Activated CD4-positive, alpha-beta T cell treated with anti-CD3 and anti-CD28 coated beads for 4 hours (primary cell): ENCODE results near the gene ESRP2.

Experiments
- DNase-seq, 2 donors: peaks; one replicate each; pipeline ENCODE4 v3.0.0-alpha.2; 2020

The ESRP2 gene

DNA sequence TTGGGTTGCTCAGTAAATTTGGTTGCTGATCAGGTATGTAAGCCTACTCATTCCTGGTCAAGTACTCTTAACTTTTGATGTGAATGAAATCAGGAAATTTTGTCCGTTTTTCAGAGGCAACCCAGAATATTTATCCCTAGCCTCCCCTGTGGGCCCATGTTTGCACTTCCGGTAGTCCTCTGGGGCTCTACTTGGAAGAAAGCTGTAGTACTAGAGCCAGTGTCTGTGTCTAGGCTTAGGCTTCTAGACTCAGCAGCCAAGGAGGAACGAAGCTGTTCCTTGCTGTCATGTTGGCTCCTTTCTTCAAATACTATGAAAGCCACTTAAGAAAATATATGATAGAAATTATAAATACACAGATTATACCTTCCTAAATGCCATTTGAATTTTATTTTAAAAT lies 21.2 kb downstream of the ESRP2 start:
- DNase-seq: no peak

DNA sequence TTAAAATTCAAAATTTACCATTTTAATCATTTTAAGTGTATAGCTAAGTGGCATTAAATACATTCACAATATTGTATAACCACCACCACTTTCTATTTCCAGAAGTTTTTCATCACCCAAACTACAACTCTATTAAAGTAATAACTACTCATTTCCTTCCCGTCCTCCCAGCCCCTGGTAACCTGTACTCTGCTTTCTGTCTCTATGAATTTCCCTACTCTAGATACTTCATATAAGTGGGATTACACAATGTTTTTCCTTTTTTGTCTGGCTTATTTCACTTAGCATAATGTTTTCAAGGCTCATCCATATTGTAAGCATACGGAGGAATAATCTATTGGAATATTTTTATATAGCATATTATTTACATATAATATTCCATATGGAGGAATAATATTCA lies 29.7 kb downstream of the ESRP2 start:
- DNase-seq: no peak

DNA sequence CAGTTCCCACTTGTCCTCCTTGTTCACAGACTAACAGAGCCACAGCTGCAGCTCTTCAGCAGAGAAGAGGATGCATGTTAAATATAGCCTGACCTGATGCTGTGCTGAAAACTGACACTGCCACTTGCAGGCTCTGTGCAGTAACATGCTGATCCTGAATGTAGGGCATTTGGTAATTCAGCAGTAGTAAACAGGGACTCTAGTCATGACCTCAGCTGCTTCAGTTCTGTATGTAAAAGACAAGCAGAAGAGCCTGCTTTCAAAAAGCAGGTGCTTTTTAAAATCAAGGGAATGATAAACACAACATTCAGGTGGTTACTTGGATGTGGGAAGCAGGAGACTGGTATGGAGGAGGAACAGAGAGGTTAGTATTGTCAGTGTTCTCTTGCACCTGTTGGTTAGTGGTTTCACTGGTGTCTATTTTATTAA lies 33.8 kb downstream of the ESRP2 start:
- no peak for DNase-seq

DNA sequence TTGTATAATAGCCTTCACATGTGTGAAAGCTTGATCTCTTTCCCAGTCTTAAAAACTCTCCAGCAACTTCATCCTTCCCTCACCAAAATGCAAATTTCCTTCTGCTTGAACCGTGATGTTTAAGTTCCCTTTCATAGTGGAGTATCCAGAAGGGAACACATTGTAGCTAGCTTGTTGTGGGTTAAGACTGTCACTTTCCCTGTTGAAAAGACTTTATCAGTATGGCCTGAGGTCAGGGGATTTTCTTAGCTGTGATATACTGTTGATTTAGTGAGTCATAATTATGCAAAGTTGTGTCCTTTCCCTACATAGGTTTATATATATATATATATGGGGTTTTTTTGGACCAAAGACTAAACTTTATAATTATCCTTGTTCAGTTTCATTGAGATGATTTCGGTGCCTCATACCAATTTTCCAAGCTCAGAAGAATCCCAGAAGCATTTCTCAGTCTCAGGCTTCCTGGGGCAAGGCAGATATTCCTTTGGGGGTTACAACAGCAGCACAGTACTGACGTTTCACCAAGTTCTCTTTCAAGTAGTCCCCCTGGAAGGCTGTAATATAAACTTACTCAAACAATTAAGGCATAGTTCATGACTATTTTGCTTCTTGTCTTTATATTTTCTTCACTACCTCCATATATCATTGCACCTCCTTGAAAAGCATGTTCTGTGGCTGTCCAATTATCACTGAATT lies 35.7 kb downstream of the ESRP2 start:
- no peak for DNase-seq

DNA sequence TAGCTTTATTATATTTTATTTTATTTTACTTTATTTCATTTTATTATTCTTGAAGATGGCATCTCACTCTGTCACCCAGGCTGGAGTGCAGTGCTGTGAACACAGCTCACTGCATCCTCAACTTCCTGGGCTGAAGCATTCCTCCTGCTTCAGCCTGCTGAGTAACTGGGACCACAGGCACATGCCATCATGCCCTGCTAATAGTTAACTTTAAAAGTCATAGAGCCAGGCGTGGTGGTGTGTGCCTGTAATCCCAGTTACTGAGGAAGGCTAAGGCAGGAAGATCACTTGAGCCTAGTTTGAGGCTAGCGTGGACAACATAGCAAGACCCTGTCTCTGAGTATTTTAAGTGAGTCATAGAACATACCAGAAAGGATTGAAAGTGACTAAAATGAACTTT lies 38.7 kb downstream of the ESRP2 start:
- no peak for DNase-seq

DNA sequence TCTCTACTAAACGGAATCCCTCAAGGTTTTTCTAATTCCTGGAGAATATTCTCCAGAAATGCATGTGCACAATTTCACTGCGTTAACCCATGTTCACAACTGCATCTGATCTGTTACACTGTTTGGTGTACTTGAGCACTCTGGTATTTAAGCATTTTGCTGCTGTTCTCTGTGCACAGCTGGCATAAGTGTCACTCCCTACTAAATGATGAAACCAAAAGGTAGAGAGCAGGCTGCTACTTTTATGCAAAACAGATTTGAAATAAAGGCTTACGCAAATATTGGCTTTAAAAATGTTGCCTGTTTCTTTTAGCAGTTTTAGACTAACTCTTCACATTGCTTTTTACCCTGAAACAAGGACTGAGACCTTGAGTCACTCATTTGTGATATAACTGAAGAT lies 41.7 kb downstream of the ESRP2 start:
- DNase-seq: no peak

DNA sequence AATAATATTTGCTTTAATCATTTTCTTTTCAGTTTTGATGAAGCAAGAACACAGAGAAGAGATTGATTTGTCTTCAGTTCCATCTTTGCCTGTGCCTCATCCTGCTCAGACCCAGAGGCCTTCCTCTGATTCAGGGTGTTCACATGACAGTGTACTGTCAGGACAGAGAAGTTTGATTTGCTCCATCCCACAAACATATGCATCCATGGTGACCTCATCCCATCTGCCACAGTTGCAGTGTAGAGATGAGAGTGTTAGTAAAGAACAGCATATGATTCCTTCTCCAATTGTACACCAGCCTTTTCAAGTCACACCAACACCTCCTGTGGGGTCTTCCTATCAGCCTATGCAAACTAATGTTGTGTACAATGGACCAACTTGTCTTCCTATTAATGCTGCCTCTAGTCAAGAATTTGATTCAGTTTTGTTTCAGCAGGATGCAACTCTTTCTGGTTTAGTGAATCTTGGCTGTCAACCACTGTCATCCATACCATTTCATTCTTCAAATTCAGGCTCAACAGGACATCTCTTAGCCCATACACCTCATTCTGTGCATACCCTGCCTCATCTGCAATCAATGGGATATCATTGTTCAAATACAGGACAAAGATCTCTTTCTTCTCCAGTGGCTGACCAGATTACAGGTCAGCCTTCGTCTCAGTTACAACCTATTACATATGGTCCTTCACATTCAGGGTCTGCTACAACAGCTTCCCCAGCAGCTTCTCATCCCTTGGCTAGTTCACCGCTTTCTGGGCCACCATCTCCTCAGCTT lies 45.0 kb downstream of the ESRP2 start:
- no peak for DNase-seq

DNA sequence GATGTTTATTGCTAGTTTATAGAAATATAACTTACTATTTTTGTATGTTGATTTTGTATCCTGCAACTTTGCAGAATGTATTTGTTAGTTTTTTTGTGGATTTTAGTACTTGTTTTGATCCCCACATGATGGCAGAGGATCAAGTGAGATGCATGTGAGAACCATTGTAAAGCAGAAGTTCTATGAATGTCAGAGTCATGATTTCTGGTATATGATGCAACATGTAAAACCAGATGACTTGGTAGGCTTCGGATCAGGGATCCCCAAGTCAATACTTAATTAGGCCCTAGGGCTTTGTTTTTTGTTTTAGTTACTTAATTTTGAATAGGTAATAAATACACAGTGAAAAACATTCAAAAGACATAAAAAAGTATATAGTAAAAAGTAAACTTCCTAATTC lies 45.8 kb downstream of the ESRP2 start:
- no peak for DNase-seq

DNA sequence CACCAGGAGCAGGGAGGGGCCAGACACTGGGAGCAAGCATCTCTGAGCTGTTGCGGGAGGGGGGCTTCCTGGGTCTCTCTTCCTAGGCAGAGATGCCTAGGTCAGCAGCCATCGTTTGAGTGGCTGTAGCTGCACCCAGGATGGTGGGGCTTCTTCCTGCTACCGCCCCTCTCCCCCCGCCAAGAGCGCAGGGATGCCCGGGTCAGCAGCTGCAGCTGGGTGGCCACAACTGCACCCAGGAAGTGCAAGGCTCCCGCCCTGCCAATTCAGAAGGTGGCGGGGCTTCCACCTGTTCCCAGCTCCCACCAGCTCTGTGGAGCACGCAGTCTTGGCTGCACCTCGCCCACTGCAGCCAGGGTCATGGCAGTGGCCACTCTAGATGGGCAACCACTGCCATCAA lies 47.8 kb downstream of the ESRP2 start:
- no peak for DNase-seq

DNA sequence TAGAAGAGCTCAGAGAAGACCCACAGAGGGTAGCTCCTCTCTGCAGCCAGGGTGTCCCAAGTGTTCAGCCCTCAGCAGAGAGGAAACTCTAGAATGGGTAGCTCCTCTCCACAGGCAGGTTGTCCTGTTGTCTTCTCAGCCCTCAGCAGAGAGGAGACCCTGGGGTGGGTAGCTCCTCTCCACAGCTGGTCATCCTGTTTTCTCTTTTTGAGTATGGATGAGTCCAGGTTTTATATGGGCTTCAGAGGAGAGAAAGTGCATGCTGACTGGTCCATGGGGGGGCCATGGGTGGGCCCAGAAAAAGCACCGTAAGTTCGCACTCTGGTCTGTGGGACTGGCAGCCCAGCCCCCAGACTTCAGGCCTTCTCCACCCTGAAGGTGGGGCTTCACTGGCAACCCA lies 48.4 kb downstream of the ESRP2 start:
- no peak for DNase-seq

DNA sequence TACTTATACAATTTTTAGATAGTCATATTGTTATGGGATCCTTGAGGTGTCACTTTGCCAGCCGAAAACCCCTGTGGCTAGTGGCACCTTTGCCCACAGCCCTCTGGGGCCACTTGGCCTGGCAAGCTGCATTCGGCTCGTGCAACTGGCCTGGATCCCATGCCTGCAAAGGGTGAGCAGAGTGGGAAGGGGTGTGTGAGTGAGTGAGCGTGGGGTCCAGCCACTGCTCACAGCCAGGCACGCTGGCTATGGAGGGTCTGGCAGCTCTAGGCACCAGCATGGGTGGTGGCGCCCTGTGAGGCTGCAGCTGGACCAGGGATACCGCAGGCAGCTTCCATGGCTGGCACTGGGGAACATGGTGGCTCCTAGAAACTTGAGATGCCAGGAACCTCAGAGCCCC lies 49.0 kb downstream of the ESRP2 start:
- DNase-seq: no peak

DNA sequence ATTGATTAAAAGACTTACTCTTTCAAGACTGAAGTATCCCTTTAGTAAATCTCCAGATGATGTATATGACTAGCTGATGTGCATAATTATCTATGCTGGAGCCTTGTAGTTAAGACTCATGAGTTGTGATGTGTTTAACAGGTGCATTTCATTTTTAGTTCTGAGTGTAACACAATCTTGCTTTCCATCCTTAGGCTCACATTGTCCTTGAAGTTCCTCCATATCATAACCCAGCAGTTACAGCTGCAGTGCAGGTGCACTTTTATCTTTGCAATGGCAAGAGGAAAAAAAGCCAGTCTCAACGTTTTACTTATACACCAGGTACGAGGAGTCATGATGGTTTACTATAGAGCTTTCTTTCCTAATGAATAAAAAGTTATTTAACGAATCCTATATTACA lies 52.9 kb downstream of the ESRP2 start:
- no peak for DNase-seq

DNA sequence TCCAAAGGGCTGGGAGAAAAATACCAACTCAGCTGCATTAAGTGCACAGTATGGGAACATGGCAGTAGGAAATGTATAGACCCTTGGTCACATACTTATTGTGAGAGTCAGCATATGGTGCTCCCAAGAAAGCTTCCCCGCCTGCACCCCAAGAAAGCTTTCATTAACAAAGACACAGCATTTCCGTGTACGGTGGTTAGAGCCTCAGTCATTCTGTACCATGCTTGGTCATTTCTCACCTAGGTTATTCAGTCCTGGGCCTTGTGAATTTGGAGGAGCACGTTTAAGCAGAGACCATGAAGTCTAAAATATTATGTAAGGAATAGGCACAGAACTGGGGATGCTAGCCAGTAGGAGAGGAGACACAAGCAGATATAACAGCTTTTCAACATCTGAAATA lies 56.1 kb downstream of the ESRP2 start:
- no peak for DNase-seq

DNA sequence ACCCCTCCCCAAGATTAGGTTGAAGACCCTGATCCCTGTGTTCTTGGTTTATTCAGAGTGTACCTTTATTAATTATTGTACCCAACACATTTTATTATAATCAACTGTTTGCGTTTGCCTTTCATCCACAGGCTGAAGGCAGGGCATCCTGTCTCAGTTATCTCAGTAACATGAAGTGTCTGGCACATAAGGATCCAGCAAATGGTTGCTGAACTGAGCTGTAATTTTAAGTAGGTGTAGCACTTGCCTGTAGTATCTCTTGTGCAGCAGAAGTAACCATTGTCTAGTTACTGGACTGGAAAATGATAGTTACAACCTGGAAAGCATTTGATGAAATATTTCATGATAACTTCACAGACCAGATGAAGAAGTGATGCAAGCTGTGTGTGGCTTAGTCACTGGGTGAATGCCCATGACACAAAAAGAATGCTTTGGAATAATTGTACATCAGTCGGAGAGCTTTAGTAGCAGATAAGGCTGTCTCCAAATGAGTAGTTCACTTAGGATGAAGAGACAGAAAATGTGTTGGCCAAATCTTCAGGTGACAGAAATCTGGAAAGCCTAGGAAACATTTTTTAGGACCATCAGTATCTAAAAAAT lies 56.6 kb downstream of the ESRP2 start:
- no peak for DNase-seq
